ENCODE data around the gene TENM4. TPM values are rescaled to one million over a fixed set of nuclear protein-coding genes. Genes with fewer than 3 reads are reported as not detected.

Gene TENM4
- total RNA-seq, 1 donor from 2014 or later, result 5.1 TPM

DNA sequence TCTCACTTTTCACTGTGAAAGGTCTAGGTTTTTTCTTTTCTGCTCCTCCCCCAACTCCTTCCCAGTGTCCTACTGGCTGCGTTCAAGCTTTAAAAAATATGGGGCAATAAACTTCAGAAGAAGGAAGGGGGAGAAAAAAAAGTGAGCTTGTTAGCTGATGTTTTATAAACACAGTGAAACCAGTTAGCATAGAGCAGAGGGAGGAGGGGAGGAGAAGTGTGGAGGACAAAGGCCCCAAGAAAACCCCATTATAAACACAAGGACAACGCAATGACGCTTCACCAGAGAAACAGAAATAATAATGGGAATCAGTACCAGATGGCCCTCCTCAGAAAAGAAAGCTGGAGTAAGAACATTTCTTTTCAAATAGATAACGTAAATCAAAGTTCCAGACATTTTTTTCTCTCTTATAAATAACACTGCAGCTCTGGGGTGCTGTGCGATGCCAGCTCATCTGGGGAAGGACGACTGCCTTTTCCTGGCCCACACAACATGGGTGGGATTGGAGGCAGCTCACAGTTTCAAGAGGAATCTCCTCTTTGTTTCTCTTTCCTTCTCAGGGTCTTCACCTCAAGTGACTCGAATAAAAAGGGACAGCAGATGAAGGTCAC, 630.8 kb downstream of the TENM4 start:
- Mint-ChIP-seq H3K4me3 (peak overlapping the region; percentile 33), H3K4me1 (peaks cover 58% of the 10 kb centered on the region), H3K9me3 (no peaks in the 10 kb centered on the region), H3K27me3 (ENCODE audit: insufficient read depth, low read depth) (no peaks in the 10 kb centered on the region), H3K27ac (peak overlapping the region; percentile 57), H3K36me3 (peaks cover 24% of the 10 kb centered on the region)
- peaks cover 4% of the 10 kb centered on the region for H3F3A ChIP-seq (ENCODE audit: low read depth)
- H2AFZ ChIP-seq (replicated peaks), result no peak overlapping the region
- no peaks in the 10 kb centered on the region for H3K36me3 ChIP-seq
- no peak for DNase-seq (ENCODE audit: low spot score)
- peaks cover 31% of the 10 kb centered on the region for H3K4me1 ChIP-seq
- H3K4me2 ChIP-seq, result peak overlapping the region; percentile 46
- TF ChIP-seq EZH2phosphoT487 (IDR thresholded peaks at IDR 0.05), result no peak
- TF ChIP-seq, protein P1, sequence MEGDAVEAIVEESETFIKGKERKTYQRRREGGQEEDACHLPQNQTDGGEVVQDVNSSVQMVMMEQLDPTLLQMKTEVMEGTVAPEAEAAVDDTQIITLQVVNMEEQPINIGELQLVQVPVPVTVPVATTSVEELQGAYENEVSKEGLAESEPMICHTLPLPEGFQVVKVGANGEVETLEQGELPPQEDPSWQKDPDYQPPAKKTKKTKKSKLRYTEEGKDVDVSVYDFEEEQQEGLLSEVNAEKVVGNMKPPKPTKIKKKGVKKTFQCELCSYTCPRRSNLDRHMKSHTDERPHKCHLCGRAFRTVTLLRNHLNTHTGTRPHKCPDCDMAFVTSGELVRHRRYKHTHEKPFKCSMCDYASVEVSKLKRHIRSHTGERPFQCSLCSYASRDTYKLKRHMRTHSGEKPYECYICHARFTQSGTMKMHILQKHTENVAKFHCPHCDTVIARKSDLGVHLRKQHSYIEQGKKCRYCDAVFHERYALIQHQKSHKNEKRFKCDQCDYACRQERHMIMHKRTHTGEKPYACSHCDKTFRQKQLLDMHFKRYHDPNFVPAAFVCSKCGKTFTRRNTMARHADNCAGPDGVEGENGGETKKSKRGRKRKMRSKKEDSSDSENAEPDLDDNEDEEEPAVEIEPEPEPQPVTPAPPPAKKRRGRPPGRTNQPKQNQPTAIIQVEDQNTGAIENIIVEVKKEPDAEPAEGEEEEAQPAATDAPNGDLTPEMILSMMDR (IDR thresholded peaks at IDR 0.05), result no peak
- no peak for TF ChIP-seq EZH2 (IDR thresholded peaks at IDR 0.05)
- no peak overlapping the region for H3K9ac ChIP-seq
- H4K20me1 ChIP-seq (ENCODE audit: low read depth), result no peaks in the 10 kb centered on the region
- H3K4me3 ChIP-seq, result no peak overlapping the region
- H3K27me3 ChIP-seq, result no peaks in the 10 kb centered on the region
- no peak overlapping the region for H3K27ac ChIP-seq
- no peaks in the 10 kb centered on the region for H3K79me2 ChIP-seq (ENCODE audit: low read depth)
- H3K9me3 ChIP-seq (ENCODE audit: low read depth), result no peaks in the 10 kb centered on the region

DNA sequence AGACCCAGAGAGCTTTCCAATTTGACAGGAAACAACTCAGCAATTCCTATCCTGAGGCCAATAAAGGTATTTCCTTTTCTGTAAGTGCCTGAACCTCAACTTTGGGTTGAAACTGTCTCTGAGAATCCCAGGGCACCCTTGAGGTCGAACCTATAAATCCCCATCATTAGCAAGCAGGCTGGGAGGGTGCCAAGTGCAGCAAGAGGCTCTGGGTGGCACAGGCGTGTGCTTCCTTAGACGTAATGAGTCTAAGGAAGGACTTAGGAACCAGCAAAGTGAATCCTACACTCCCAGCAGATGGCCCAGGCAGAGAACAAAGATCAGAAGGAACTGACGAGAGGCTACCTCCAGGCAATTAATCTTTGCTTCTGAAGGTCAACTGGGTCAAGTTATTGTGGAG, 631.9 kb downstream of the TENM4 start:
- Histone ChIP-seq H3K79me2 (ENCODE audit: low read depth) (no peaks in the 10 kb centered on the region), H3K4me3 (no peak overlapping the region), H3K9ac (no peak overlapping the region), H3K9me3 (ENCODE audit: low read depth) (no peaks in the 10 kb centered on the region), H3K4me1 (peaks cover 31% of the 10 kb centered on the region), H4K20me1 (ENCODE audit: low read depth) (no peaks in the 10 kb centered on the region), H2AFZ (replicated peaks) (no peak overlapping the region), H3K27ac (no peak overlapping the region), H3K27me3 (no peaks in the 10 kb centered on the region), H3F3A (ENCODE audit: low read depth) (peaks cover 4% of the 10 kb centered on the region), H3K4me2 (no peak overlapping the region), H3K36me3 (no peaks in the 10 kb centered on the region)
- peak overlapping the region; percentile 57 for H3K27ac Mint-ChIP-seq
- no peak for DNase-seq (ENCODE audit: low spot score)
- no peaks in the 10 kb centered on the region for H3K9me3 Mint-ChIP-seq
- H3K4me3 Mint-ChIP-seq, result no peak overlapping the region
- TF ChIP-seq EZH2phosphoT487 (IDR thresholded peaks at IDR 0.05) (no peak), EZH2 (IDR thresholded peaks at IDR 0.05) (no peak)
- TF ChIP-seq, protein P1 (IDR thresholded peaks at IDR 0.05), result no peak
- H3K4me1 Mint-ChIP-seq, result peaks cover 50% of the 10 kb centered on the region
- peaks cover 35% of the 10 kb centered on the region for H3K36me3 Mint-ChIP-seq
- H3K27me3 Mint-ChIP-seq (ENCODE audit: insufficient read depth, low read depth), result no peaks in the 10 kb centered on the region

DNA sequence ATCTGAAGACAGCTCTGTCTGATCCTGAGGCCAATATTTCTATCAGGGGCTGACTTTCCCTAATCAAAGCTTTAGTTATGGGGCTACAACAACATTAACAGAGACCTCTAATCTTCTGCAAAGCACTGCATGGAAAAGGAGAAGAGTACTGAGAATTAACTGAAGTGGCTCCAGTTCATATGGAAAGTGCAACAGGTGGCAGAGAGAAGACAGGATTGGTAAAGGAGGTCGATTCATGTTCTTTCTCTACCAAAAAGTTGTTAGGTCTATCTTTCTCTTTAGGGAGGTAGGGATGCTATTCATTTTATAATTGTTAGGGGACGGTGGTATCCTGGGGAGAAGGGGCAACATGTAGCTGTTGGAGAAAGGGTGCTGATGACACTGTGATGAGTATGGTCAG, 633.5 kb downstream of the TENM4 start:
- peaks cover 4% of the 10 kb centered on the region for H3F3A ChIP-seq (ENCODE audit: low read depth)
- no peak overlapping the region for H3K4me3 Mint-ChIP-seq

More for the DNA sequence above, 633.5 kb downstream of the TENM4 start:
- H3K9me3 ChIP-seq (ENCODE audit: low read depth), result no peaks in the 10 kb centered on the region
- Mint-ChIP-seq H3K27me3 (ENCODE audit: insufficient read depth, low read depth) (no peaks in the 10 kb centered on the region), H3K4me1 (peaks cover 37% of the 10 kb centered on the region), H3K36me3 (peaks cover 30% of the 10 kb centered on the region), H3K27ac (no peak overlapping the region), H3K9me3 (no peaks in the 10 kb centered on the region)
- H3K9ac ChIP-seq, result no peak overlapping the region
- no peak overlapping the region for H3K27ac ChIP-seq
- no peak overlapping the region for H3K4me2 ChIP-seq
- H4K20me1 ChIP-seq (ENCODE audit: low read depth), result no peaks in the 10 kb centered on the region
- TF ChIP-seq EZH2phosphoT487 (IDR thresholded peaks at IDR 0.05), result no peak
- TF ChIP-seq, protein P1 (IDR thresholded peaks at IDR 0.05), result no peak
- no peak for TF ChIP-seq EZH2 (IDR thresholded peaks at IDR 0.05)
- H3K79me2 ChIP-seq (ENCODE audit: low read depth), result no peaks in the 10 kb centered on the region
- H3K4me1 ChIP-seq, result peaks cover 23% of the 10 kb centered on the region
- DNase-seq (ENCODE audit: low spot score), result no peak
- H3K4me3 ChIP-seq, result no peak overlapping the region
- H3K36me3 ChIP-seq, result no peaks in the 10 kb centered on the region
- no peaks in the 10 kb centered on the region for H3K27me3 ChIP-seq
- no peak overlapping the region for H2AFZ ChIP-seq (replicated peaks)

Data from neural progenitor cell (in vitro differentiated cells).